NCI-H1092 treated with DMSO at 0.1 percent for 48 hours (cell line): Measurements from ENCODE around the gene PDLIM4.

Experiments
- DNase-seq: peaks from one replicate; lab custom pipeline; 2025; lab: John Stamatoyannopoulos, UW

PDLIM4 gene

DNA sequence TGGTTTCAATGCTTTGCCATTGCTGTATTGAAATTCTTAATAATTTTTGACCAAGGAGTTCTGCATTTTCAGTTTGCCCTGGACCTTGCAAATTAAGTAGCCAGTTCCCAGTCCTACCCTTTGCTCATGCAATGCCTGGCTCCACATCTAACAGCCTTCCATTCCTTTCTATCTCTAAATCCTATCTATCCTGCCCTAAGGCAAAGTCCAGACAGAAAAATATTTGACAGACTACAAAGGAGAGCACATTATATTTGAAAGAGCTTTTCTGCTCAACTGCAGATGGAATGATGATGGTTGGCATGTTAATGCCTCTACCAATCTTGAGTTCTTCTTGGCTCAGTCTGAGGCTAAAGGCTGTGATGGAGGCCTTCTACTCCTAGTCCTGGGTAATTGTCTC is 52.2 kb downstream of the PDLIM4 start:
- DNase-seq: no peak

DNA sequence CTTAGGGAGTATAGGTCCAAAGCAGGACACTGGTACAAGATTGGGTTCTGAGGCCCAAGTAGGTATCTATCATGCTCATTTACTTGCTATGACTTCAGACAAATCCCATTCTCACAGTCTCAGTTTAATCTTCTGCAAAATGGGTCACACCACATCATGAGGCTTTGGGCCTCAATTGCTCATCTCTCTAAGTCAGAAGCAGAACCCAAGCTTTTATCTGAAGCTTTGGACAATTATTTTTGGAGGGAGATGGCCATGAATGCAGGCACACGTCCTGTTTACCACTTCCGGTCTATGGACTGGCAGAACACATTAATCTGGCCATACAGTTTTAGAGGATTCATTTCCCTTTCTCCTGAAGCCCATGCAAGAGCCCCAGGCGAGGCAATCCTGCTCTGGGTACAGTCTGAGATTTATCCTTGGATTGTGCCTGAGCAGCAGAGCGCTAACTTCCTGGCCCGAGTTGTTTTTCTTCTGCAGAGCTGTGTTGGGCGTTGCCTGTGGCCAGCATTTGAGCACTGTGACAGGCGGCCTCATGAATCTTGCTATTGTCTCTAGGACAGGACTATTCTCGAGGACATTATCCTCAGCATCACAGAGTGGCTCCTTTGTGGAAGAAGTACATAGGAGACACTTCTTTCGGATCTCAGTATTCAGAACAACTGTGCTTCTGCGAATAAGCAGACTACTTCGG is 52.8 kb downstream of the PDLIM4 start:
- no peak for DNase-seq

DNA sequence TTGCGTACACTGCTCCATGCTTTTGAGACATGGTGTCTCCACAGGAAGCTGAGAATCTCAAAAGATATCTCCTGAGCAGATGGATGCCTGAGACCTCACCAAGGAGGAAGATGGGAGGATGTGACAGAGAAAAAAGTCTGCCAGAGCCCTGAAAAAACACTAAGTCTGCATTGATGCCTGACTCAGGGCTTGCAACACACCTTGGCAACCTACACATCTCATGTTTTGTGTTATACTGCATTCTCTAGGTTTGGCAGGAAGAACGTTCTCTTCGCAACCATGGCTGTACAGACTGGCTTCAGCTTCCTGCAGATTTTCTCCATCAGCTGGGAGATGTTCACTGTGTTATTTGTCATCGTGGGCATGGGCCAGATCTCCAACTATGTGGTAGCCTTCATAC is 55.9 kb downstream of the PDLIM4 start:
- DNase-seq: no peak

DNA sequence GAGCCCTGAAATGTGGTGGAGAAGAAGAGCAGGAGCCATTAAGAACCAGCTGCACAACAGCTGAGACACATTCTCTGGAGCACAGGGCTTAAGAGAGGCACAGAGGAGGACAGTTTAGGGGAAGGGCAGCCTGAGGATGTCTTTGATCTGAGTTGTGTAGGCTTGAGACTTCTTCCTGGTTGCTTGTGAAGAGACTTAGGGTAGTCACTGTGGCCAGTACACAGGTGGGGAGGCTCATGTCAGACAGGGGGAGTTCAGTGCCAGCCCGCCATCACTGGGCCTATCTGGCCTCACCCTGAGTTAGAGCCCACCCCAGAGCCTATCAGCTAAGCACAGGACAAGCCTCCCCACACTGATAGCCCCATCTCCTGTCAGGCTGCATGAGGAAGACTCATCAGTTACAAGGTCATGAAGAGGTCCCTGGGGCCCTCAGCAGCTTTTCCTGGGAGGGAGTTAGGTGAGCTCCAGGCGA is 56.5 kb downstream of the PDLIM4 start:
- DNase-seq: no peak

DNA sequence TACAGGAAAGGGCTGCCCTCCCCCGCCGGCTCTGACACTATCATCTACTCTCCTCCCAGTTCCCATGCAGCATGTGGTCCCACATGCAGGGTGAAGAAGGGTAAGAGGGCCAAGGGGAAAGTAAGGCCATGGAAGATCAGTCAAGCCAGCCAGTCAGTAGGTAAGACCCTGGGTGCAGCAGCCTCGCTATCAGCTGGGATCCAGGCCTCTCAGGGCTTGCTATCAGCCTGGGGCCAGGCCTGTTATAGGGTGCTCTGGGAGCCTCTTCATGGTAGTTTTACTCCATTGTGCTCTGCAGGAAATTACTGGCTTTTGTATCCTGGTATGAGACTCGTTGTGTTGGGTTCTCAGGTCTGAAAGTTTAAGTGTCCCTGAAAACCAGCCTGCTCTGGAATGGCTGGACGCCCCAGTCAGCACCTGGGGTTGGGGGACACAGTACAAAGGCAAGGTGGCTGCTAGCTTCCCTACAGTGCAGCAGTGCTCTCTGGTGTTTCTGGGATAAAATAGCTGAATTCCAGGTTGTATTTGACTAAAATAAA is 58.1 kb downstream of the PDLIM4 start:
- no peak for DNase-seq

DNA sequence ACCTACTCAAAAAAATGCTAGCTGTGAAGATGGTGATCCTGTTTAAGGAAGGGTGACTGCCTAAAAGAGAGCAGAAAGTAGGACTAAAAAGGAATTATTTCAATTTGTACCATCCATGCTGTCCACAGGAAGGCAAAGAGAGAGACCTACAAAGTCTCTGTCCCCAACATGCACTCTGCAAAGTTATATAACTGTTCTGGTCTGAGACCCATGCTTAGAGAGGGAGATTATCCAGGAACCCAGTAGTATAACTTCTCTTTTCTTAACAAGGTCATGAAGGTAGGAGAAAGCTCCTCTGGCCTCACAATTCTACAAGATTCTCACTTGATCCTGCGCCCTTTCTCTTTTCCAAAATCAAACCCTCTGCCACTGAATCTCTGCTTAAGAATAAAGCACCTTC is 62.5 kb downstream of the PDLIM4 start:
- no peak for DNase-seq

DNA sequence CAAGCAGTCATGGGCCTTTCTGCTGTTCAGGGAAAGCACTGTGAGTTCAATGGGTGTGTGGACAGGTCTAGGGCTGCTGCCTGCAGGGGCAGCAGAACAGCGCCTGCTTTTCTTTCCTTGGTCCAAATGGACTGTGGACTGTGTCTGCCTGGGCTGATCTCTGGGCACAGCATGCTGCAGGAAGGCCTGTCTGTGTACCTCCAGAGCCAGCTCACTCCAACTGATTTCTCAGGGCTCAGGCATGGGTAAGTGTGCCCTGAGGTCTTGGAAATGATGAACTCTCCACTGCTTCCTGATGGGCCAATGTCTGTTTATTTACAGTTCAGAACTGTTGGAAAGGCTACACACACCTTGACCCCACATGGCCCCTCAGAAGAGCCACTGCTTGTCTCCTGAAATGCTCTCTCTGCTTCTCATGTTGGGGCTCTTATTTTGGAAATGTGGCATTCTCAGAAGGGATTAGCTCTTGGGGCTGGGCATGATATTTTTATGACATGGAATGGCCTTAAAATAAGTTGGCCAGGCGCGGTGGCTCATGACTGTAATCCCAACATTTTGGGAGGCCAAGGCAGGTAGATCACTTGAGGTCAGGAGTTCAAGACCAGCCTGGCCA is 63.7 kb downstream of the PDLIM4 start:
- no peak for DNase-seq

DNA sequence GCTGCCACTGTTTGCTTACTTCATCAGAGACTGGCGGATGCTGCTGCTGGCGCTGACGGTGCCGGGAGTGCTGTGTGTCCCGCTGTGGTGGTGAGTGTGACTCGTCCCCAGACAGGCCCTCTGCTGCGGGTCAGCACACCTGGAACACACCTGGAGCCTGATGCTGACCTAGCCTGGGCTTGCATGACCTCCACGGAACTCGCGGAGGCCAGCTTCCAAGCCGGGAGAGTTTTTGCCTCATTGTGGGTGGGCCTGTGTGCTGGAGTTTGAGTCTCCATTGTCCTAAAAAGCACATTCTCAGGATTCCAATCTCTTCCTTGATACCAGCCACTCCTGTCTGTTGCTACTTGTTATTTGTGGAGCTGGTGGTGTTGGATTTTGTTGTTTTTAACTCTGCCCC is 64.8 kb downstream of the PDLIM4 start:
- no peak for DNase-seq
